HG03064 (cell line): ENCODE measurements around the gene YY1.
"Not testable (repeated sequence)": the region's sequence is repeated elsewhere in the genome, so short reads cannot be mapped to it uniquely, and the experiment has no call there.

Source experiments
- ATAC-seq: cut with Tn5 transposase; IDR thresholded peaks from one replicate; pipeline ENCODE4 v1.9.1; 2021; ENCODE audit warnings: low read depth; ENCODE audit not compliant: unreplicated experiment

YY1 gene

DNA sequence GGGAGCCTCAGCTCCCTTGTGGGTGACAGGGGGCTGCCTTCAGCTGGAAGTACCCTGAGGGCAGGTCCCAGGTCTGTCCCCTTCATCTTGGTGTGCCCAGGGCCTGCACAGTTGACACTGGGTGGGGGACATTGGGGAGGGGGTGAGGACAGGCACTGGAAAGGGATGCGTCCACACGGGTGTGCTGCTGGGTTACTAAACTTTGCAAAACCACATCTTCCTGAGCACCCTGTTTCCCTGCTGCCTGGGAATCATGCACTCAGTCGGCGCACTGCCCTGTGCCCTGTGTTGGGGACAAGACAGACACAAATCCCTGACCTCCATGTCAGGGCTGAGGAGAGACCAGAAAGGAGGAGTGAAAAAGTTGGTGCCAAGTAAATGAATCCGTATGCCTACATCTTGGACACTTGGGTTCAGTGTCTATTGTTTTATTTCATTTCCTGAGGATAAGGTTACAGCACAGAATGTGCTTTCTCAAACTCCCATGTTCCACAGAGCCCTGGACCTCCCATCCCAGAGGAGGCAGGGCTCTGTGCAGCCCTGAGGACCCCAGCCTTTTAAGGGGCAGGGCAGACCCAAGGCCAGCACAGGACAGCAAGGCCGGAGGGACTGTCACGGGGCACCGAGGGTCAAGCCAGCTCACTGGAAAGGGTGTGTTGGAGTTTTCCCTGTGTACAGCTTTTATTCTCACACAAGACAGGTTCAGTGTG, 70.2 kb downstream of the YY1 start:
- ATAC-seq, result no peak

DNA sequence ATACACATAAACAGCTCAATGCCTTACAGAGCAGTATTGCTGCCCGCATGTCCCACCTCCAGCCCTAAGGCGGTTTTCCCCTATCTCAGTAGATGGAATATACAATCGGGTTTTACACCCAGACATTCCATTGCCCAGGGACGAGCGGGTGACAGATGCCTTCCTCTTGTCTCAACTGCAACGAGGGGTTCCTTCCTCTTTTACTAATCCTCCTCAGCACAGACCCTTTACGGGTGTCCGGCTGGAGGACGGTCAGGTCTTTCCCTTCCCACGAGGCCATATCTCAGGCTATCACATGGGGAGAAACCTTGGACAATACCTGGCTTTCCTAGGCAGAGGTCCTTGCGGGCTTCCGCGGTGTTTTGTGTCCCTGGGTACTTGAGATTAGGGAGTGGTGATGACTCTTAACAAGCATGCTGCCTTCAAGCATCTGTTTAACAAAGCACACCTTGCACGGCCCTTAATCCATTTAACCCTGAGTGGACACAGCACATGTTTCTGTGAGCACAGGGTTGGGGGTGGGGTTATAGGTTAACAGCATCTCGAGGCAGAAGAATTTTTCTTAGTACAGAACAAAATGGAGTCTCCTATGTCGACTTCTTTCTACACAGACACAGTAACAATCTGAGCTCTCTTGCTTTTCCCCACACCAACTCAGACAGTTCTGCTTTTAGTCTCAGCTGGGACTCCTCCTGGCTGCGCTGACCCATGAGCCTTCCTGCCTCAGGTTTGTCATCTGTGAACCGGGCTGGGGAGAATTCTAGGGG, 73.3 kb downstream of the YY1 start:
- ATAC-seq, result not testable (repeated sequence)

DNA sequence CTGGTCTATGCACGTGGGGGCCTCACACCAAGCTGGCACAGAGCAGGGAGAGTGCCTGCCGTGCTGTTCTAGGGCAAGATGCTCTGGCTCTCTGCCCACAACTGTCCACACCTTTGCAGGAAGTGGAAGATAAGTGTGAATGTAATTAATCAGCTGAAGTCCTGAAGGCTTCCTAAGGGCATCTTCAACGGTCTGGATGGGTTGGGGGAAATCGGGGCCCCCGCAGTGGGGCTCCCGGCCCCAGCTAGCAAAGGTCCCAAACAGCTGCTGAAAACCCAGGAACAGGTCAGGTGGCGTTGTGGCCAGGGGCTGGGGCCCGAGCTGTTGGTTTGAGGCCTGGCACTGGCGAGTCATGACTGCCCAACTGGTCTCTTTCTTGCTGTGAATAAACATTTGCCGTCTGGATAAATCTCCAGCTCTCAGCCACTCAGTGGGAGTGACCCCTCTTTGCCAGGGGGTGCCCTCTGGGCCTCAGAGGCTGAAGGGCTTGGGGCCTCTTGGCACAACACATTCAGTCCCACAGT, 74.0 kb downstream of the YY1 start:
- ATAC-seq, result no peak

GRCh38 chr14:100313464-100314230, 74.7 kb downstream of the YY1 start:
- ATAC-seq, result no peak

DNA sequence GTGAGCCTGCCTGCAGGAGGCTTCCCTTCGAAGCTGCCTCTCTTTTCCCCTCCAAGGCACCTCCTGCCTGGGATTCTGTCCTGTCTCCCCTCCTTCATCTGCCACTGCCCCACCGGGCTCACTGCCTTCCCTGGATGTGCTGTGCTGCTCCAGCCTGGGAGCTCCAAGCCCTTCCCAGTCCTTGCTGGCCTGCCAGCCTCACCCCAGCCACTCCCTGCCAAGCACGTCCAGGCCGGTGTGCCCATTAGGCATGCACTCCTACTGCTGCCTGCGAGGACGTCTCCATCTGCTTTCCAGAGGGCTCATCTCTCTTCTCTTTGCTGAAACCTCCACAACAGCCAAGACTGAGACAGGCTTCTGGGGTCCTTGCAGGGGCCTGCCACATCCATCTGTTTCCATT, 75.8 kb downstream of the YY1 start:
- no peak for ATAC-seq

DNA sequence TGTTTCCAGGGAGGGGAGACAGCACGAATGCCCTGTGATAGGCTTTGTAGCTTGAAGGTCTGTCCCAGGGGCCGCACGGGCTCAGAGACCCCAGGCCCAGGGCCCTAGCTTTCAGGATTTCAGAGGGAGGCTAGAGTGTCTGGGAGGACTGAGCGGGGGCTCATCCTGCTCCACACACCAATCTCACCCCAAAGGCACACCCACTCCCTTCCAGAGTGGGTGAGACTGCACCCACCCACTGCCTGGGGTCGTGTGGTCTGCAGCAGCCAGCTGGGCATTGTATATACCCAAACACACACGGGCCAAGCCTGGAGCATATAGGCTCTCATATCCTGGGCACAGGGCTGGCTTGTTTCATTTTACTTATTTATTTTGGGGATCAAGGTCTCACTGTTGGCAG, 78.4 kb downstream of the YY1 start:
- ATAC-seq, result no peak

DNA sequence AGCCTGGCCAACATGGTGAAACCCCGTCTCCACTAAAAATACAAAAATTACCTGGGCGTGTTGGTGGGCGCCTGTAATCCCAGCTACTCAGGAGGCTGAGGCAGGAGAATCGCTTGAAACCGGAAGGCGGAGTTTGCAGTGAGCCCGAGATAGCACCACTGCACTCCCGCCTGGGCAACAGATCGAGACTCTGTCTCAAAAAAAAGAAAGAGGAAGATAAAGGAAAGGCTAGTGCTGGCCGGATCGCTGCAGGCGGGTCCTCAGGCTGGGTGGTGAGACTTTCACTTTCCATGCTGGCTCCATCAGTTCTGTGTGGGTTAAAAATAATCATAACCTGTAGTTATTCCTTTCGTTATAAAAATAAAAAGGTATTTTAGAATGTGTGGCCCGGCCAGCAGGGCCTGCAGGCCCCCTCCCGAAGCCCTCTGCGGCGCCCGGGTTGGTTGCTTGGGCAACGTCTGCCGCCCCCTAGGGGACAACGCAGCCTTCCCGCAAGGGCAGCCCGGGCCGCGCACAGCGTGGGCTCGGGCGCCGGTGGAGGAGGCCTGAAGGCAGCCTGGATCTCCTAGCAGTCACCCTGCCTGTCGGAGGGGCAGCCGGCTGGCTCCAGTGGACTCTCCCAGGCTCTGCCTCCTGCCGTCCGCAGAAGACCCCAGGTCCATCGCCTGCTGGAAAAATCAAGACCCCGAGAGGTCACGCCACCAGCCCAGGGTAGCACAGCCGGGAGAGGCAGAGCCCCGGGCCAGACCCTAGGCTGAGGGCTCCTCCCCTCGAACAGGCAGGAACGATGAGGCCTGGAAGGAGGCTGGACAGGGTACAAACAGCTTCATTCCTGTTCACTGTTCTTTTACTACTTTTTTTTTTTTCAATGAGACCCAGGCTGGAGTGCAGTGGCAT, 79.2 kb downstream of the YY1 start:
- ATAC-seq, result peak; percentile 78

GRCh38 chr14:100320157-100320856, 81.4 kb downstream of the YY1 start:
- no peak for ATAC-seq

- ATAC-seq, result no peak
These were observed 82.7 kb downstream of the YY1 start for GRCh38 chr14:100321473-100322137.

GRCh38 chr14:100322138-100322957, 83.4 kb downstream of the YY1 start:
- ATAC-seq, result no peak

DNA sequence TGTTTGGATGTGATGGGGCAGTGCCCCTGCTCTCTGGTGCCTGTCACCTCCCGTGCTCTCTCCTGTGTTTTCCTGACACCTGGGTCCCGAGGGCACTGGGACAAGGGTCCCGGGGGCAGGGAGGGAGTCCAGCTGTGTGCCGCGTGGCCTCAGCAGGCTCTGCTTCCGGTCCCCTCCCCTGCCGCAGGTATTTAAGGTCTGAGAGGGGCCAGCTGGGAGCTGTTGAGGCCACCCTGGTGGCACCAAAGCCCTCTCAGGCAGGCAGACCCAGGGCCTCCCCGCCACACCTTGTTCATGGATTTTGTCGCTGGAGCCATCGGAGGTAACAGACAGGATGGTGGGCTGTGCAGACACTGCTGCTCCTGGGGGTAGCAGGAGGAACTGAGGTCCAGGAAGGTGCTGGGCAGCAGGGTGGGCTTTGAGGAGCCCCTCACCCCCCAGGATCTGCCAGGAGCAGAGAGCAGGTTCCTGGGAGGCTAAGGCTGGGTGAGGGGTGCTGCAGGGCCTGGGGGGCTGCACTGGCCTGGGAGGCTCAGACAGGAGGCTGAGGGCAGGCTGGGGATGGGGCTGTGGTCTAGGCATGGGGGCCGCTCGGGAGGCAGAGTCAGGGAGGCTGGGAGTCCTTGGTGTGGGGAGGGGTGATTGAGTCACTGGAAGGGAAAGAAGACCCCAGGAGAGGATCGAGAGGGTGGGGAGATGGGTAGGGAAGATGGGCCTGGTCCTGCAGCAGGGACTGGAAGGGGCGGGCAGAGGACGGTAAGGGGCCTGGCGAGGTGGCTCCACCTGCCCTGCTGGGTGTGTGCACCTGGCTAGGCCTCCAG, 84.4 kb downstream of the YY1 start, which contains the start of gene SLC25A47:
SLC25A47 (plus strand) TSS at position 219 of the 821 bp plus-strand sequence; CDS start at position 295, 76 bp downstream.
- no peak for ATAC-seq

DNA sequence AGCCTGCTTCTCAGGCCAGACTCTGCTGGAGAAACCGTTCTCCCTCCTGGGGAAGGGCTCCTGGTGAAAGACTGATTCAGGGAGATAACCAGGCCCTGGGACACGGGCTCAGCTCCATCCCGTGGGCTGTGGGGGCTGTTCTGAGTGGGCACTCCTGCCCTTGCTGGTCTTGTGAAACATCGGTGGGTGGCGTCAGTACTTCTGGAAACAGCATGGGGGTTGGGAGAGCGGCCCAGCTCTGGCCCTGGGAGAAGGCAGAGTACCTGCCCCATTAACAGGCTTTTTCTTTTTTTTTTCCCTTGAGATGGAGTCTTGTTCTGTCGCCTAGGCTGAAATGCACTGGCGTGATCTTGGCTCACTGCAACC, 85.0 kb downstream of the YY1 start:
- no peak for ATAC-seq

DNA sequence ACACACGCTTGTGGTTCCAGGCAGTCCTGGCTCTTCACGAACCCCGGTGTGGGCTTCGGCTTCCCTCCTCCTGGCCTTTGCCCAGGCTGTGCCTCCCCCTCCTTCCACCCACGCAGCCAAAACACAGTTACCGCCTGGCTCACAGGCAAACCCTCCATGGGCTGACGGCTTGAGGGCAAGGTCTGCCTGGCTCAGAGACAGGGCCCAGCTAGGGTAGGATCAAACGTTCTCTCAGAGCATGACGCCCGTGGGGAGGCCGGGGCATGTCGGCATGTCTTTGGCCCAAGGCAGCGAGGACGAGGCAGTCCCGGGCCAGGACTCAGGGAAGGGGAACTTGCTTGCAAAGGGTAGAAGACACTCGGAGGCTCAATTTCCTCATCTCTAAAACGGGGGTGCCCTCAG, 86.3 kb downstream of the YY1 start:
- ATAC-seq, result no peak

DNA sequence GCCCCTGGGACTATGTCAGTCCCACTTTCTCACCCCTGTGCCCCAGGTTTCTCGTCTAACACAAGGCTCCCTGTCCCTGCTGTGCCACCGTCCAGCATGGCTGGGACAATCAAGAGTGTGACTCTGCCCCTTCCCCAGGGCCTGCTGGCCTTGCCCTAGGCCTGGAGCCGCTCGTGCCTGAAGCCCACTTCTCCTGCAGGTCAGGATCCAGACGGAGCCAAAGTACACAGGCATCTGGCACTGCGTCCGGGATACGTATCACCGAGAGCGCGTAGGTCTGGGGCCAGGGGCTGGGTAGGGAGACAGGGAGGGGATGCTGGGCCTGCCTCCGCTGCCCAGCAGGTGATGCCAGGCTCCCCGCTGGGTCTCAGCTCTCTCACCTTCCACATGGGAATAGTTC, 87.0 kb downstream of the YY1 start:
- no peak for ATAC-seq

GRCh38 chr14:100327128-100327527, 88.2 kb downstream of the YY1 start:
- ATAC-seq, result no peak

GRCh38 chr14:100328495-100329163, 89.7 kb downstream of the YY1 start:
- ATAC-seq, result no peak
